Stimulated activated CD4-positive, alpha-beta T cell treated with anti-CD3 and anti-CD28 coated beads, TNF-alpha, amount 100 ng/mL, for 4 hours (primary cell): ENCODE measurements around the gene AGO4.
"Not testable (repeated sequence)": the region's sequence is repeated elsewhere in the genome, so short reads cannot be mapped to it uniquely, and the experiment has no call there.

ENCODE experiments used
- DNase-seq, 3 experiments: peaks; one replicate each; pipeline ENCODE4 v3.0.0-alpha.2; 2020; ENCODE audit warnings: low read depth in 3 of 3

Gene AGO4

DNA sequence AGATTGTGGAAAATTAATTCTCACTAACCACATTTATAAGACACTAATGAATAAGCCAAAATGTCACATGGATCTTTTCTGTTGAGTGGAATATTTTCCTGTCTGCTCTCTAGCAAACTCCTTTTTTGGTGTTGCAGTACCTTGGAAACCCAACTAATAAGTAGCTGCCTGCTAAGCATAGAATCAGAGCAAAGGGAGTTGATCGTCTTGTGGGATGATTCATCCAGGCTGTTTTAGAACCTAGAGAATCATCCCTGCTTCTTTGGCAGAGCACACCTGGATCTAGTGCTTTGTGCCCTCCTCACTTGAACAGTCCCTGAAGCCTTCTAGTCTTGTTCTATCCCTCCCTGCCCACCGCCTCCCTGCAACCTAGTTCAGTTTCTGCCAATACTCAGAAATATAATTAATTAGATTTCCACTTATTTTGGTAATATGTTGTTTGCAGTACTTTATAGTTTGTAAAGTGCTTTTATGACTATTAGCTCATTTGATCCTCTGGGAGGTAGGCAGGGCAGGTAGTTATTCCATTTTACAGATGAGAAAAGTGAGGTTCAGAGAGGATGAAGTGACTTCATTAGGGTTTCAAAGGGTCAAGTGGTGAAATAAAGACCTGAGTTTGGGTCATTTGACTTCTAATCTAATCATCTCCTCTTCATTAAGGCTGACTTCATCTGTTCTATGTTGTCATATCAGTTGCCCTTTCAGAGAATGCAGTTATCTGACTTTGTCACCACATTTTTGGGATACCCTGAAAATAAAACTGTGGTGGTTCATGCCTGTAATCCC lies 2.5 kb downstream of the AGO4 start:
- DNase-seq, result no peak

DNA sequence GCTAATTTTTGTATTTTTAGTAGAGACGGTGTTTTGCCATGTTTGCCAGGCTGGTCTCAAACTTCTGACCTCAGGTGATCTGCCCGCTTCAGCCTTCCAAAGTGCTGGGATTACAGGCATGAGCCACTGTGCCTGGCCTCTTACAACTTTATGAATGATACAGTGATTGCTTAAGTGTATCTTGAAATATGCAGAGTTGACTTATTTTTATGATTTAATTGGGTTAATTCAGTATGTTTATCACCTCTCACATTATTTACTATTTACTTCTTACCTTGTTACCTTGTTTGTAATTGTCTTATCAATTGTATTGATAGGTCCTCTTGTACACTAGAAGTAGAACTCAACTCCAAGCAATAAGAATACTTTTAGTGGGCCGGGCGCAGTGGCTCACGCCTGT lies 4.9 kb downstream of the AGO4 start:
- DNase-seq, result not testable (repeated sequence)

DNA sequence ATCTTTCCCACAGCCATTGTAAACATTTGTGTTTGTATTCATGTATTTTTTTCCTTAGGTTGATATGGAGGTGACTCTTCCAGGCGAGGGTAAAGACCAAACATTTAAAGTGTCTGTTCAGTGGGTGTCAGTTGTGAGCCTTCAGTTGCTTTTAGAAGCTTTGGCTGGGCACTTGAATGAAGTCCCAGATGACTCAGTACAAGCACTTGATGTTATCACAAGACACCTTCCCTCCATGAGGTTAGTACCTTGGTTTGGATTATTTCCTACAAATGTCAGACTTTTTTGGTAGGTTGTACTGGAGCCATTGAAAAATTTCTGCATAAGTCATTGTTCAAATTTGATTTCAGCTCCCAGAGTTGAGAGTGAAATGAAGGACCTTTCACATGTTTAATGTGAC lies 17.4 kb downstream of the AGO4 start:
- no peak for DNase-seq

DNA sequence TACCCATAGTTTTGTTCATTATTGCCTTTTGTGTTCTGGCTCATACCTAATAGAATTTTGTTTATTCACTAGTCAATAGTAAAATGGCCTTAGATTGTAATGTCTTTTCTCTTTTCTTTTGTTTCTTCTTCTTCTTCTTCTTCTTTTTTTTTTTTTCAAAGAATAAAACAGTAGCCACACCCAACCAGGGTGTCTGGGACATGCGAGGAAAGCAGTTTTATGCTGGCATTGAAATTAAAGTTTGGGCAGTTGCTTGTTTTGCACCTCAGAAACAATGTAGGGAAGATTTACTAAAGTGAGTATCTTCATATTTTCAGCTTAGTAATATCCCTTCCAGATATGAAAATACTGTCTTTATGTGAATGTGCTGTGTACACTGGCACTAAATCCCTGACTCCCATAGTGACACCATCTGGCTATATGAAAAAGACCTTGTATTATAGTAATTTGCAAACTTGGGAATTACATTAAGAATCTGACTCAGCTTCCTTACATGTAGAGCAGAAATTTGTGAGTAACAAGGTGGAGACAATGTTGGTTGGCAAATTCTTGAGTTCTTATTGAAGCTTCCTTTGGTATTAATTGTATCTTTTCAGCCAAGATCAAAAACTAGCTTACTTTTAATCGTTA lies 24.6 kb downstream of the AGO4 start:
- no peak for DNase-seq

DNA sequence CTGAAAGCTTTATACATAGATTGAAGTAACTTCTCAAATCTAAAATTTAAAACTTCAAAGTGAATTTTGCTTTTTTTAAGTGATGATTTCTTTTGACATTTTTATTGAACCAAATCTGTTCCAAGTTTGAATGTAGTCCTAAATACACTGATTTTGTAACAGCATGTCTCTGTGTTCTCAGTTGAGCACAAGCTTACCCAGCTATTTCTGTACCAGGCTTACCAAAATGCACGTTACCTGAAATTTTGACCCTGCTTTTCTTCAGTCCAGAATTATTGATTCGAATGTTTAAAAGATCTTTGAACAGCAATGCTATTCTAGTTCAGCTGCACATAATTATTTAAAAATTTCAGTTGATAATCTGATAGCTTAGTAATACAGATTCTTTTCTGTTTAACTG lies 25.6 kb downstream of the AGO4 start:
- DNase-seq, result no peak

DNA sequence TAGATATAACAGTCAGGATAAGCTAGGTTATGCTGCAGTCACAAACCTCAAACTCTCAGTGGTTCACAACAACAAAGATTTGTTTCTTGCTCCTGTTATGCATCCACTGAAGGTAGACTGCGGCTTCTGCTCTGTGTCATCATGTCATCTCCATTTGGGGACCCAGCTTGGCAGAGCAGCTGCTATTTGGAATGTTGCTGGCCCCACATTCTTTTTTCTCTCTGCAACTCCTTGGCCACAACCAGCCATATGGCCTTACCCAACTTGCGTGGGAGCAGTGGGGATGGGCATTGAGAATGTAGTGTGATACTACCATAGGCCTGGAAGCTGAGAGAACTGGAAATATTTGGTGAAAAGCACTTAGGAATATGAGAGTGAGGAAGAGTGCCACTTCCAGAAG lies 26.4 kb downstream of the AGO4 start:
- DNase-seq, result no peak

DNA sequence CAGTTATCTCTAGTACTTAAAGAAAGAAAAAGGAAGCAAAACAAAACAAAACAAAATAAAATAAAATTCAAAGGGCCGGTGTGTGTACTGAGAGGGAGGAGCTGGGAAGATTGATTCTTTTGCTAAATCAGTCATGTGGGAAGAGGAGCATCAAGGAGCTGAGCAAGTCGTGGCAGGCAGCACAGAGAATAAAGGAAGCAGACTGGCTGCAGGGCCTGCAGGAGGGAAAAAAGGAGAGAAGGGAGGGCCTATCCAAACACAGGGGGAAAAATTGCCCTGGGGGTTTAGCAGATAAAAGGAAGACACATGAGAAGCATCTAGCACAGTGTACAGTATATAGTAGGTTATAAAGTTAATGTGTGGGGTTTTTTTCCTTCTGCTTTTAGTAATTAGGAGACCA lies 27.6 kb downstream of the AGO4 start:
- no peak for DNase-seq

DNA sequence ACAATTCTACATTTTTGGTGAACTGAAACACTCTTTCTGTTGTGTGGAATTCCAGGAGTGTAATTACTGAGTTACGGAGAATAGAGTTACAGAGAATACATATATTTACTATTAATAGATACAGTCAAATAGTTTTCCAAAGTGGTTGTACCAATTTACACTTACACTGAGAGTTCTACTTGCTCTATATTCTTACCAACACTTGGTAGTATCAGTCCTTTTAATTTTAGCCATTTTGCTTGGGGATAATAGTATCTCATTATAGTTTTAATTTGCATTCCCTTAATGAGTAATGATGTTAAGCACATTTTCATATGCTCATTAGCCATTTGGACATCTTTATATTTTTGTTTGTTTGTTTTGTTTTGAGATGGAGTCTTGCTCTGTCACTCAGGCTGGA lies 28.9 kb downstream of the AGO4 start:
- no peak for DNase-seq

DNA sequence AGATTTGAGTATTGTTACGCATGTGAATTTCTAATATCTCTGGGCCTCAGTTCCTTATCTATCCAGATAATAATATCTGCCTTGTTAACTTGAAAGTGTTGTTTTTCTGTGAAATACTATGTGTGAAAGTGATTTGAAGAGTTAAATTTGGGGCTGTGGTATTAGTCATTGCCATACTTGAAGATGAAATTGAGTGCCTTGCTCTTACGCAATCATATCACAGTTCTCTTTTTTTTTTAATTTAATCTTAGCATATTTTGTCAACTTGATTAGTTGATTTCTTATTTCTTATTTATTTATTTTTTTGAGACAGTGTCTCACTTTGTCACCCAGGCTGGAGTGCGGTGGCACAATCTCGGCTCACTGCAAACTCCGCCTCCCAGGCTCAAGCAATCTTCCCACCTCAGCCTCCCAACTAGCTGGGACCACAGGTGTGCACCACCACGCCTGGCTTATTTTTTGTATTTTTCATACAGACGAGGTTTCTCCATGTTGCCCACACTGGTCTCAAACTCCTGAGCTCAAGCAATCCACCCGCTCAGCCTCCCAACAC lies 31.0 kb downstream of the AGO4 start:
- DNase-seq, result no peak

DNA sequence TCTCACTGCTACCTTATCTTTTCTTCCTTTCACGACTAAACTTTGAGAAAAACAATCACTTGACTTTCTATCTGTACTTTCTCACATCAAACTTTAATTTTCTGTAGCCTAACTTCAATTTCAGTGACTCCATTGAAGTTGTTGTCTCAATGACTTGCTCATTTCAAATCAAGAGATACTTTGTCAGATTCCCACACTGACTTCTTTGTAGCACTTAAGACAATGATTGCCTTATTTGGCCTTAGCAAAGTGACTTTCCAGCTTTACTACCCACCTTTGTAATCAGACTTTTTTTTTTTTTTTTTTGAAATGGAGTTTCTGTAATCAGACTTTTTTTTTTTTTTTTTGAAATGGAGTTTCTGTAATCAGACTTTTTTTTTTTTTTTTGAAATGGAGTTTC lies 37.0 kb downstream of the AGO4 start:
- no peak for DNase-seq

DNA sequence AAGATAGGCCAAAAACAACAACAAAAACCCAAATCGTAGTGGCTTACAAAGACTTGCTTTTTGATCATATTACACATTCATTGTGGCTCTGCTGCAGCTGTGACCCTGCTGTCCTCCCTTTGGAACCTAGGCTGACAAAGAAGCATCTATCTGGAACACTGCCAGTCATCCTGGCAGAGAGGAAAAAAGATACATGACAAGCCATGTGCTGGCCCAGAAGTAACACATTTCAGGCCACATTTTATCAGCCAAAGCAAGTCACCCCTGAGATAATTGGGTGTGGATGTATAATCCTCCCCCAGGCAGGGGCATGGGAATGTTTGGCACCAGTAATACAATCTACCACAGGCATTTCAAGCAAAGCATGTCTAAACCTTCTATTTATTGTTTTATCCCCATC lies 38.0 kb downstream of the AGO4 start:
- DNase-seq, result no peak

DNA sequence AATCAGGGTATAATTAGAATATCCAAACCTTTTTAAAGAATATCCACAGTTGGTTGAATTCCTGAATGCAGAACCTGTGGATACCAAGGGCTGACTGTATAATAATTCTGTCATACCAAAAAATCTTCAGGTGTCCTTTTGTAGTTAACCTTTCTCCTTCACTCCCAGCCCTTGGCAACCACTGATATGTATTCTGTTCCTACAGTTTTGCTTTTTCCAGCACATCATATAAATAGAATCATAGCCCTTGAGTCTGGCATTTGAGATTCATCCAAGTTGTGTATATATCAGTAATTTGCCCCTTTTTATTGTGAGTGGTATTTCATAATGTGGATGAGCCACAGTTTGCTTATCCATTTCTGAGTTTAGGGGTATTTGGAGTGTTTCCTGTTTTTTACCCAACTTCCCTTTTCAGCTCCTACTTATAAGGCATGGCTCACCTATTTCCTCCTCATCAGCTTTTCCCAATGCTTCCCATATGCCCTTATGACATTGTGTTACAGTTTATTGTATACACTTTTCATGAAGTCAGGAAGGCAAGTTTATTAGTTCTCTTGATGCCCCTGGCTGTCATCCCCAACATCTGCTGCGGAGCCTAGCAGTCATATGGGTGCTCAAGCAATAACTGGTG lies 40.2 kb downstream of the AGO4 start:
- DNase-seq, result no peak

DNA sequence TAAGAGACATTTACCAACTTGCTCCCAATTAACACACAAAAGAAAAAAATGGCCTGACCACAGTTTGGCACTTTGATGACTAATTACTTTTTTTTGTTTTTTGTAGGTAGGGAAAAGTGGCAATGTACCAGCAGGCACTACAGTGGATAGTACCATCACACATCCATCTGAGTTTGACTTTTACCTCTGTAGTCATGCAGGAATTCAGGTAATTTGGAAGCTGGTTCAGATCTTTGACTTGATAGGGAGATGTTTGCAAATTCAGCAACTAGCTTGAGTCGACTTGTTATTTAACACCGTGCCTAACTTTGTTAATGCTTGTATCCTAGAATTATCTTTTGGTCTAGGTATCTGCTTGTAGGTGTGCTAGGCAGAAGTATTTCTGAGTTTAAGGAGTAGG lies 42.2 kb downstream of the AGO4 start:
- DNase-seq, result no peak

DNA sequence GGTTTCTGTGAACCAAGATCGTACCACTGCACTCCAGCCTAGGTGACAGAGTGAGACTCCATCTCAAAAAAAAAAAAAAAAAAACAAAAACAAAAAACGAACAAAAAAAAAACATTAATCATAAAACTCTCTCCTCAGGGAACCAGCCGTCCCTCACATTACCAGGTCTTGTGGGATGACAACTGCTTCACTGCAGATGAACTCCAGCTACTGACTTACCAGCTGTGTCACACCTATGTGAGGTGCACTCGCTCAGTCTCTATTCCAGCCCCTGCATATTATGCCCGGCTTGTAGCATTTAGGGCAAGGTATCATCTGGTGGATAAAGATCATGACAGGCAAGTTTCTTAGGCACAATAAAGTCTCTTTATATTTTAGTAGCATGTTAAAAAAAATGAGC lies 42.9 kb downstream of the AGO4 start:
- DNase-seq, result no peak

DNA sequence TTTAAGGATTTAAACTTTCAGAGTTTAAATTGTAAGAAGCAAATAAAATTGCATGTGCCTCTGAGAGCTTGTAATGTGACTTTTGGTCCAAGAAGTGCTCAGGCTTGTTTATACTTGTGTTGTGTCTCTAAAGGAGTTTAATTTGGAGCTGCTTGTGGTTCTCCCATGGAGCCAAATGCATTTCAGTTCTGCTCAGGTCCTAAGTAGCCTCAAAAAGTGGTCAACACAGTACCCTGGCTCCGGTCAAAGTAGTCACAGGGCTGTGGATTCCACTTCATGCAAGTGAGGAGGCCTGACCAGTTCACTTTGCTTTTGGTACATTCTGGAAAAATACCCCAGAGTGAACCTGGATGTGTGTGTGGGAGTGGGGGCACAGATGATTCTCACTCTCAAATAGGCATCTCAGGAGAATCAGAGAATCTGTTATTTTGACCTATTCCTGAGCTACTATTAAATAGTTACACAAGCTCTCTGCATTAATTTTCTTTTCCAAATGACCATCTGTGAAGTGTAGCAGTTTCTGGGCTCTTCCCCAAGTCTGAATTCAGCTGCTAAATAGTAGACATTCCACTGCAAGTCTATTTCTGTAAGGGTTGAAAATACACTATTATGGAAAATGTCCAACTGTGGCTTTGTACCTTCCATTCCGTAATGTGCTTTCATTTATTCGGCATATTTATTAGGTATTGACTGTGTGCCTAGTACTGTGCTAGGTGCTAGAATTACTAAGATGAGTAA lies 43.5 kb downstream of the AGO4 start:
- DNase-seq, result no peak

DNA sequence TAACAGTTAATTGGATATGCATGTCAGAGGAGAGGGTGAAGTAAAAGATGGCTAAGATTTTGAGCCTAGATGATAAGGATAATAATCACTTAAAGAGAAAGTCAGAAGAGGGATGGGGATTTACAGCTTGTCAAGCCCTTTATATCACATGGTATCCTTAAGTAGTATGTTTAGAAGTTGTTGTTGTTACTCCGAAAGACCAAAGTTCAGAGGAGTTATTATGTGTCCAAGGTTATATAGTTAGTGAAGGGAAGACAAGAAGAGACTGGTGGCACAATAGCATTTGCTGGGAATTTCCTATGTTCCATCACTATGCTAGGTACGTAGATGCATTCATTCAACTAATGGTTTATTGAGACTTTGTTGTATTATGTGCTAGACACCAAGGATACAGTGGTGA lies 44.4 kb downstream of the AGO4 start:
- no peak for DNase-seq

DNA sequence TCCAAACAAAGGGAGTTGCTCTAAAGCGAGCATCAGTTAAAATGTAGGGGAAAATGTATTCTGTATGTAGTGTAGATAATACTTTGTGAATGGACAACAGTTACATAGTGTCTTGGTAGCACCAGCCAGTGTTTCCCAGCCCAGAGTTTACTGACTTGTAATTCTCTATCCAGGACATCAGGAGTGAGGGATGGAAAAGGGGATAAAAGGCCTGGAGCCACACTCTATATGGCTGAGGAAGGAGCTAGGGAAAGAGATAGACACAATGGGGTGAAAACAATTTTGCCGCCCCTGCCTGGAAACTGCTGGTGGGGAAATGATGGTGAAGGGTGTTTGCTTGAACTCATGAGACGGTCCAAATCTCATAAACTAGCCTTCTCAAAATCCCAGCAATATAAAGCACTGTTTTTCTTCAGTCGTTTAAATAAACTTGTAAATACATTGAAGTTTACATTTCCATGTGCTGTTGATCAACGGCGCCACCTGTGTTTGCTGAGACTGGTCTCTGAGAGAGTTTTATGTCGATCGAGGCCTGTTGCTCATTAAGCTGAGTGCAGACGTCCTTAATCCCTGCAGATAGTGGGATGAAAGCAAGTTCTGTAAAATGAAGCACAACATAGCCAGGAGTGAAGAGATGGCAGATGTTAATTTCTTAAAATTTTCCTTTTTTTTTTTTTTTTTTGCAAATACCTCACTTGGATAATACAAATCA lies 47.3 kb downstream of the AGO4 start:
- no peak for DNase-seq

DNA sequence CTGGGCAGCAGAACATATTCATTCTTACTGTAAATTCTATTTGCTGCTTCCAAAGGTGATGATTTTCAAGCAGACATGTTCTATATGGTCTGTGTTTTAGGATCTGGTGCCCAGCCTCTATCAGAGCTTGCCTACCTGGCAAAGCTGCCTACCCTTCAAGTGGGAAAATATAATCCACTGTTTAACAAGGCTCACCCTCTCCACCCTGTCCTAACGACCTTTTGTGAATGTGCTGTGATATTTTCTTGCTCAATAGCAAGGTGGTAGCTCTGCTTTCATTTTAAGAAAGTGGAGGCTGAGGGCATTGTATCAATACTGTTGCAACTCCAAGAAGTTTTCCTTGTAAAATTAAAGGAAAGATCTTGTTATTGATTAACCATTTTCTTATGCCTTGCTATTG lies 49.1 kb downstream of the AGO4 start:
- no peak for DNase-seq

DNA sequence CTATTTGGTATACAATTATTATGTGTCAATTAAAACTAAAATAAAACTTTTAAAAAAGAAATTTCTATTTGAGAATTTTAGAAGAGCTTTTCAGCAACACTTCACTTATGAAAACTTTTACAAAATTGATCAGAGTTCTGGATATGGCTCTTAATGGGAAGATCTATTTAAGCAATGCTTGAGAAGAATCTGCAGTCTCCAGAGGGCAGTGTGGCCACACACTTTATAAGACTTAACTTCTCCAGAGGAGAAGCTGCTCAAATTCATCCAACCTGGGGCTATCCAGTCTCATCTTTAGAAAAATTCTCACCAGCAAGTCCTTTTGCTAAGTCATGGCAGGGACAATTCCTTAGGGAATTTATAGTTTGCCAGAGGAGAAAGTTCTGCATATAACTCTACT lies 50.0 kb downstream of the AGO4 start:
- DNase-seq, result no peak

DNA sequence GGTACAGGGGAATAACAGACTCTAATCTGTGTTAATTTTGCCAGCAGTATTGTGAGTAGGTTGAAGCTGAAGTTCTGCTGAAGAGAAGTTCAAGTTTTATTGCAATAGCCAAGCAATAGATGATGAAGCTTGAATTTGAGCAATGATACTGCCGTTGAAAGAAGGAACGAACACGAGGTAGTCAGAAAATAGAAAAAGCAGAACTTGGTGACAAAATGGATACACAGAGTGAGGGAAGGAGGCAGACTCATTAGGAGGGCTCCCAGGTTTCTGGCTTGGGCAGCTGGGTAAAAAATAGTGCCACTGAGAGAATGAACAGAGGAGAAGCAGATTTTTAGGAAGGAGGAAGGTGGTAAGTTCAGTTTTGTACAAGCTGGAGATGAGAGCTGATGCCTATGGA lies 52.9 kb downstream of the AGO4 start:
- no peak for DNase-seq

DNA sequence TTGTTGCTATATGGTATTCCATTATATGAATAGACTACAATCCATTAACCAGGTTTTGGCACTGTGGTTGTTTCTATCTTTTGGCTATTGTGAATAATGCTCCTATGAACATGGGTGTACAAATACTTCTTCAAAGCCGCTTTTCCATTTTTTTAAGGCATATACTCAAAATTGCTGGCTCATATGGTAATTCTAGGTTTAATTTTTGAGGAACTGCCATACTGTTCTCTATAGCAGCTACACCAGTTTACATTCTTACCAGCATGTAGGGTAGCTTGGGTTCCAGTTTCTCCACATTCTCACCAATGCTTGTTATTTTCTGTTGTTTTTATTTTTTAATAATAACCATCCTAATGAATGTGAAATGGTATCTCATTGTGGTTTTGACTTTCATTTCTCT lies 55.3 kb downstream of the AGO4 start:
- no peak for DNase-seq
